COLO668 (cell line): ENCODE data around the gene PLEKHA4.
"Not testable (repeated sequence)": the region's sequence is repeated elsewhere in the genome, so short reads cannot be mapped to it uniquely, and the experiment has no call there.

ENCODE experiments used
- DNase-seq: peaks from one replicate; lab custom pipeline; 2025; ENCODE audit not compliant: unreplicated experiment; lab: John Stamatoyannopoulos, UW

PLEKHA4 gene

GRCh38 chr19:48802623-48803022 is 65.8 kb downstream of the PLEKHA4 start:
- DNase-seq: no peak

- no peak for DNase-seq
Observed at GRCh38 chr19:48799358-48800300, 68.8 kb downstream of the PLEKHA4 start.

GRCh38 chr19:48798937-48799336 is 69.5 kb downstream of the PLEKHA4 start:
- peak; percentile 17 for DNase-seq

GRCh38 chr19:48797103-48797502 is 71.3 kb downstream of the PLEKHA4 start:
- no peak for DNase-seq

GRCh38 chr19:48796298-48797083 is 71.9 kb downstream of the PLEKHA4 start:
- DNase-seq: no peak

GRCh38 chr19:48795685-48796070 is 72.7 kb downstream of the PLEKHA4 start:
- DNase-seq: no peak

GRCh38 chr19:48795055-48795684 is 73.2 kb downstream of the PLEKHA4 start:
- peak; percentile 87 for DNase-seq

GRCh38 chr19:48794291-48794690 is 74.1 kb downstream of the PLEKHA4 start:
- DNase-seq: no peak

- DNase-seq: no peak
Observed at GRCh38 chr19:48793271-48793670, 75.1 kb downstream of the PLEKHA4 start.

GRCh38 chr19:48787331-48787730 is 81.1 kb downstream of the PLEKHA4 start:
- DNase-seq: not testable (repeated sequence)
